Body of pancreas (tissue), 4 donors: ENCODE results near the gene UBE2M.

ENCODE experiments used
- POLR2A ChIP-seq, 3 donors: fragments of 450-650 bp; IDR thresholded peaks; one replicate each; pipeline ENCODE4 v1.6.1; 2016; ENCODE audit warnings: antibody characterized with exemption in 3 of 3, mild to moderate bottlenecking in 2 of 3
- TF ChIP-seq, protein P1 (sequence below), 7 experiments: fragments of 450-650 bp in 4 of 7; fragments of 200-600 bp in 3 of 7; sonication (generic) in 3 of 7; IDR thresholded peaks; one replicate each; pipeline ENCODE4 v1.5.1; 2016 to 2019; ENCODE audit warnings: antibody characterized with exemption in 7 of 7

DNA sequence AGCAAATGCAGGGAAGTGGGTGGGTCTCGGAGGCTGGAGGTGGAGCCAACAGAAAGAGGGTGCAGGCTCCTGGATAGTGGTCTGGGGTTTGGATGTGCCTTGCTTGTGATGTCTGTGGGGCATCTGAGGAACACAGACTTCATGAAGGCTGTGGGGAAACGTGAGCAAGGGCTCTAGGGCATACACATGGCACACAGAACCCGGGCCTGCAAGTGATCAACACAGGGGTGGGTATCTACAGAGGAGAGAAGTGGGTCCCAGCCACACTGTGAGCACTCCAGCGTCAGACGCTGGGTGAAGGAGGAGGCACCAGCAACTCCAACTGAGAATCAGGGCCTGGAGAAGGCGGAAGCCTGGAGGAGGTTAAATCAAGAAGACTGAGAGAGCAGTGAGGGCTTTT lies 5.4 kb upstream of the UBE2M start:
- TF ChIP-seq, protein P1, sequence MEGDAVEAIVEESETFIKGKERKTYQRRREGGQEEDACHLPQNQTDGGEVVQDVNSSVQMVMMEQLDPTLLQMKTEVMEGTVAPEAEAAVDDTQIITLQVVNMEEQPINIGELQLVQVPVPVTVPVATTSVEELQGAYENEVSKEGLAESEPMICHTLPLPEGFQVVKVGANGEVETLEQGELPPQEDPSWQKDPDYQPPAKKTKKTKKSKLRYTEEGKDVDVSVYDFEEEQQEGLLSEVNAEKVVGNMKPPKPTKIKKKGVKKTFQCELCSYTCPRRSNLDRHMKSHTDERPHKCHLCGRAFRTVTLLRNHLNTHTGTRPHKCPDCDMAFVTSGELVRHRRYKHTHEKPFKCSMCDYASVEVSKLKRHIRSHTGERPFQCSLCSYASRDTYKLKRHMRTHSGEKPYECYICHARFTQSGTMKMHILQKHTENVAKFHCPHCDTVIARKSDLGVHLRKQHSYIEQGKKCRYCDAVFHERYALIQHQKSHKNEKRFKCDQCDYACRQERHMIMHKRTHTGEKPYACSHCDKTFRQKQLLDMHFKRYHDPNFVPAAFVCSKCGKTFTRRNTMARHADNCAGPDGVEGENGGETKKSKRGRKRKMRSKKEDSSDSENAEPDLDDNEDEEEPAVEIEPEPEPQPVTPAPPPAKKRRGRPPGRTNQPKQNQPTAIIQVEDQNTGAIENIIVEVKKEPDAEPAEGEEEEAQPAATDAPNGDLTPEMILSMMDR (IDR thresholded peaks at IDR 0.05) = no peak
- no peak for TF ChIP-seq POLR2A (IDR thresholded peaks at IDR 0.05)
